ENCODE results near the gene FBXO31. TPM values are rescaled to one million over a fixed set of nuclear protein-coding genes. Genes with fewer than 3 reads are reported as not detected.
A peak's percentile ranks its signal among the peaks of the same experiment; 100 is the strongest.

The FBXO31 gene
- total and polyA plus RNA-seq, 9 of the 15 experiments (the other 6 are each of a cell fraction or from before 2014, with no cell fraction given) = 0.18 to 33.3 (median 10.9) TPM

GRCh38 chr16:87366930-87367329 is 16.6 kb downstream of the FBXO31 start:
- in situ Hi-C loops (cut with MboI) = no loop called here
- POLR2A ChIA-PET = interaction anchor here (0.9 to 1.5 kb wide), 3 partner anchors 21 to 50 kb away, joined by 3 to 5 read pairs (median 4); partner anchors contain the start of genes C16orf95 and MAP1LC3B
- peaks cover 34% of the 10 kb centered on the region for H3K36me3 ChIP-seq (ENCODE audit: control insufficient read depth, insufficient read depth, low read length)

GRCh38 chr16:87366288-87366687 is 17.3 kb downstream of the FBXO31 start:
- H3K9me3 ChIP-seq (replicated peaks; ENCODE audit: control insufficient read depth, insufficient read depth, low read depth, low read length) = no peaks in the 10 kb centered on the region
- intact Hi-C loops (cut with micrococcal nuclease) (no loop called here), in situ Hi-C loops (cut with MboI) (no loop called here)
- ChIA-PET POLR2A (interaction anchor here (1.2 to 1.5 kb wide), 2 partner anchors 22 to 49 kb away, joined by 4 to 5 read pairs; partner anchors contain the start of gene C16orf95), CTCF (ENCODE audit: low intra/inter-chr PET ratio) (no interaction called here)
- peaks cover 76% of the 10 kb centered on the region for H3K79me2 ChIP-seq (ENCODE audit: control insufficient read depth, insufficient read depth, low read length)
- no peak for ATAC-seq
- H3K36me3 ChIP-seq (ENCODE audit: control insufficient read depth, insufficient read depth, low read length) = peaks cover 40% of the 10 kb centered on the region
- H3K27me3 ChIP-seq (ENCODE audit: control insufficient read depth in 2 of 2, insufficient read depth in 2 of 2, low read length in 2 of 2) = no peaks in the 10 kb centered on the region
- H4K20me1 ChIP-seq (replicated peaks; ENCODE audit: control insufficient read depth, insufficient read depth, low read length) = peaks cover 25% of the 10 kb centered on the region
- no peak for DNase-seq (ENCODE audit: extremely low read depth in 1 of 4, low spot score in 3 of 4)
- no peak overlapping the region for H3K4me3 ChIP-seq
- TF ChIP-seq CSDE1 (IDR thresholded peaks at IDR 0.05) = no peak
- no peak overlapping the region for H3K4me2 ChIP-seq (ENCODE audit: insufficient read depth, low read length)
- no peak overlapping the region for H3K27ac ChIP-seq (ENCODE audit: extremely low read depth, low read depth, low read length)
- BruUV-seq (replicated peaks) = no TSS peak
- FAIRE-seq = no peak
- 70% methylated on average over 4 of the region's 4 CpGs for WGBS (ENCODE audit: insufficient coverage, low coverage, missing lambda C conversion rate)
- peaks cover 17 to 27% of the 10 kb centered on the region in 2 experiments for H3K4me1 ChIP-seq (replicated peaks in 1 of 2; ENCODE audit: control insufficient read depth in 2 of 2, insufficient read depth in 2 of 2, low read length in 2 of 2)
- H3K9me1 ChIP-seq (ENCODE audit: control insufficient read depth, insufficient read depth, low read length) = peaks cover 2% of the 10 kb centered on the region
- H3K9ac ChIP-seq (ENCODE audit: insufficient read depth in 1 of 2, low read depth in 2 of 2, low read length in 2 of 2) = no peak overlapping the region
- no peak overlapping the region for H2AFZ ChIP-seq (ENCODE audit: low read depth, low read length)

More at GRCh38 chr16:87366930-87367329, 16.6 kb downstream of the FBXO31 start:
- TF ChIP-seq TCF7L2 (IDR thresholded peaks at IDR 0.05; ENCODE audit: low read depth, low read length) (no peak), XRCC4 (IDR thresholded peaks at IDR 0.05; ENCODE audit: extremely low read depth, insufficient read depth, insufficient read length) (no peak), ZNF121 (CRISPR knock-in tag; conservative IDR thresholded peaks at IDR 0.05) (peak; percentile 72), NCOA2 (IDR thresholded peaks at IDR 0.05; ENCODE audit: partially characterized antibody in 2 of 2) (no peak)
- no peak for FAIRE-seq
- Histone ChIP-seq H3K9ac (ENCODE audit: insufficient read depth in 1 of 2, low read depth in 2 of 2, low read length in 2 of 2) (no peak overlapping the region), H3K4me3 (no peak overlapping the region), H4K20me1 (replicated peaks; ENCODE audit: control insufficient read depth, insufficient read depth, low read length) (peaks cover 21% of the 10 kb centered on the region; the same call in 1 of the 2 replicates), H3K27ac (ENCODE audit: extremely low read depth, low read depth, low read length) (no peak overlapping the region), H2AFZ (ENCODE audit: low read depth, low read length) (no peak overlapping the region), H3K9me1 (ENCODE audit: control insufficient read depth, insufficient read depth, low read length) (peaks cover 2% of the 10 kb centered on the region), H3K4me2 (ENCODE audit: insufficient read depth, low read length) (no peak overlapping the region), H3K4me1 (replicated peaks in 1 of 2; ENCODE audit: control insufficient read depth in 2 of 2, insufficient read depth in 2 of 2, low read length in 2 of 2) (peaks cover 17 to 27% of the 10 kb centered on the region in 2 experiments), H3K9me3 (replicated peaks; ENCODE audit: control insufficient read depth, insufficient read depth, low read depth, low read length) (no peaks in the 10 kb centered on the region), H3K27me3 (ENCODE audit: control insufficient read depth in 2 of 2, insufficient read depth in 2 of 2, low read length in 2 of 2) (no peaks in the 10 kb centered on the region), H3K79me2 (ENCODE audit: control insufficient read depth, insufficient read depth, low read length) (peaks cover 82% of the 10 kb centered on the region)
- DNase-seq (ENCODE audit: extremely low read depth in 1 of 4, low spot score in 3 of 4) = no peak
- 70% methylated on average over 1 of the region's 1 CpG for WGBS (ENCODE audit: insufficient coverage, low coverage, missing lambda C conversion rate)
- BruUV-seq (replicated peaks) = no TSS peak
- no peak for ATAC-seq
- intact Hi-C loops (cut with micrococcal nuclease) = no loop called here
- CTCF ChIA-PET (ENCODE audit: low intra/inter-chr PET ratio) = no interaction called here

Data from K562 (cell line).